ENCODE data around the gene TMEM129.

- no peak for TF ChIP-seq POLR2AphosphoS5 (IDR thresholded peaks at IDR 0.05)
- peak; percentile 6 for TF ChIP-seq POLR2A (IDR thresholded peaks at IDR 0.05)
These were observed 36.5 kb downstream of the TMEM129 start for GRCh38 chr4:1684506-1685234.
